Neural cell (in vitro differentiated cells): ENCODE data around the gene DUSP7.

Experiments
- EZH2 ChIP-seq: fragments of 200-600, 300-800 bp; shearing (Covaris generic), sonication (generic); IDR thresholded peaks from 2 replicates; pipeline ENCODE4 v1.6.1; 2014; ENCODE audit warnings: antibody characterized with exemption, low read length, borderline replicate concordance, mild to moderate bottlenecking; ENCODE audit not compliant: insufficient read depth, poor library complexity, severe bottlenecking
- MXI1 ChIP-seq: fragments of 450-650 bp; conservative IDR thresholded peaks from 2 replicates; pipeline ENCODE4 v1.6.1; 2014; ENCODE audit warnings: antibody characterized with exemption, mild to moderate bottlenecking; ENCODE audit not compliant: poor library complexity, severe bottlenecking
- POLR2AphosphoS5 ChIP-seq: IDR thresholded peaks from 2 replicates; pipeline ENCODE4 v1.6.1; 2012
- REST ChIP-seq: IDR thresholded peaks from 2 replicates; pipeline ENCODE4 v1.6.1; 2012; ENCODE audit warnings: borderline replicate concordance
- TF ChIP-seq, protein P1 (sequence below): fragments of 450-650 bp; IDR thresholded peaks from 2 replicates; pipeline ENCODE4 v1.5.1; 2014; ENCODE audit warnings: antibody characterized with exemption, mild to moderate bottlenecking, moderate library complexity; ENCODE audit not compliant: poor library complexity, severe bottlenecking

DNA sequence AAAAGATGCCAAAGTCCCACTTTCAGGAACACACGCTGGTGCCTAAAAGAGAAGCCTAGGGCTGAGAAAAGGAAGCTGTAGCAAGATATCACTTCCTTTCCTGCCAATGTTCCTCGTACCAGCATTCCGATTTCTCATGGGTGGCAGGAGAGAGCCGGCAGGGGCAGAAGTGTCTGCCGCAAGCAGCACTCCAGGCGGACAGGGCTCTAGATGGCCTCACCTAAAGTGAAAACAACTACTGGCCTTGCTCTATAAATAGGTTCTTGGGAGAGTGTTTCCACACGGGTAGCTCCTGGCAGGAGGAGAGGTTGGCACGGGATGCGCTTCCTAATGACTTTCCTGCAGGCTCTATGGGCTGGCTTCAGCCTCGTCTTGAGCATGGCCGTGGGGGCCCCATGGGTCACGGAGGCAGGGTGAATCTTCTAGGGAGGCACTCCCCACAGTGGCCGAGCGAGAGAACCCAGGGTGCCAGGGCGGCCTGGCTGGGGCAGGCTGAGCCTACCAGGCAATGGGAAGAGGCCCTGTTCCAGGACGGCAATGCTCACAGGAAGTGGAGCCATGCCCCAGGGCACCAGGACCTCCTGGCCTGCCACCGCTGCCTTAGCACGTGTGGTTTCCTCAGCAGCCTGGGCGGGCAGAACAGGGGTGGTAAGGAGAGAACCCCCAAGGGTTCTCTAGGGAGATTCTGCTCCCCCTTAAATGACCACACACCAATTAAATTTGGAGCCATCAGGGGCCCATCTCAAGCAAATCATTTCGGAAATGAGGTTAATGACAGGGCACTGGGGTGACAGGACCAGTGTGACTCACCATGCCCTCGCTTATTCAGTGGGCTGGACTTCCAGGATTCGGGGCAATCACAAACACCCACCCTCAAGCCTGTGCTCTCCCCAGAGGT, 14.6 kb upstream of the DUSP7 start:
- no peak for TF ChIP-seq POLR2AphosphoS5
- TF ChIP-seq MXI1, result no peak
- TF ChIP-seq, protein P1, sequence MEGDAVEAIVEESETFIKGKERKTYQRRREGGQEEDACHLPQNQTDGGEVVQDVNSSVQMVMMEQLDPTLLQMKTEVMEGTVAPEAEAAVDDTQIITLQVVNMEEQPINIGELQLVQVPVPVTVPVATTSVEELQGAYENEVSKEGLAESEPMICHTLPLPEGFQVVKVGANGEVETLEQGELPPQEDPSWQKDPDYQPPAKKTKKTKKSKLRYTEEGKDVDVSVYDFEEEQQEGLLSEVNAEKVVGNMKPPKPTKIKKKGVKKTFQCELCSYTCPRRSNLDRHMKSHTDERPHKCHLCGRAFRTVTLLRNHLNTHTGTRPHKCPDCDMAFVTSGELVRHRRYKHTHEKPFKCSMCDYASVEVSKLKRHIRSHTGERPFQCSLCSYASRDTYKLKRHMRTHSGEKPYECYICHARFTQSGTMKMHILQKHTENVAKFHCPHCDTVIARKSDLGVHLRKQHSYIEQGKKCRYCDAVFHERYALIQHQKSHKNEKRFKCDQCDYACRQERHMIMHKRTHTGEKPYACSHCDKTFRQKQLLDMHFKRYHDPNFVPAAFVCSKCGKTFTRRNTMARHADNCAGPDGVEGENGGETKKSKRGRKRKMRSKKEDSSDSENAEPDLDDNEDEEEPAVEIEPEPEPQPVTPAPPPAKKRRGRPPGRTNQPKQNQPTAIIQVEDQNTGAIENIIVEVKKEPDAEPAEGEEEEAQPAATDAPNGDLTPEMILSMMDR, result no peak
- TF ChIP-seq EZH2, result no peak
- no peak for TF ChIP-seq REST
